SK-N-SH treated with all-trans-retinoic acid at 6 μM for 48 hours (cell line): ENCODE measurements around the gene LYRM4.

ENCODE experiments used
- PATZ1 ChIP-seq: fragments of 250-450 bp; sonication (Bioruptor Pico); IDR thresholded peaks from 2 replicates; pipeline ENCODE4 v1.8.0; 2020; ENCODE audit warnings: mild to moderate bottlenecking, moderate library complexity, borderline replicate concordance
- TSHZ2 ChIP-seq: fragments of 250-450 bp; sonication (Bioruptor Pico); IDR thresholded peaks from 2 replicates; pipeline ENCODE4 v1.5.0; 2020; ENCODE audit warnings: mild to moderate bottlenecking, moderate library complexity
- ZFP30 ChIP-seq: fragments of 450-650 bp; formaldehyde crosslinking; IDR thresholded peaks from 2 replicates; pipeline ENCODE4 v1.5.0; 2022; ENCODE audit warnings: mild to moderate bottlenecking, moderate library complexity
- ZNF8 ChIP-seq: fragments of 450-650 bp; formaldehyde crosslinking; IDR thresholded peaks from 2 replicates; pipeline ENCODE4 v1.5.0; 2020; ENCODE audit warnings: mild to moderate bottlenecking, moderate library complexity

- TF ChIP-seq ZNF8 (CRISPR knock-in tag) (no peak), ZFP30 (CRISPR knock-in tag) (no peak), PATZ1 (CRISPR knock-in tag) (no peak), TSHZ2 (no peak)
These were observed 11.2 kb upstream of the LYRM4 start for GRCh38 chr6:5271926-5272325.
